HL-60 (cell line): ENCODE results near the gene SHF.

Experiments used
- DNase-seq, 2 experiments: peaks; one replicate each; pipeline ENCODE4 v3.0.0-alpha.2; 2010 to 2020; ENCODE audit warnings: low read depth in 1 of 2, low spot score in 1 of 2
- H3K27ac ChIP-seq: fragments of 250-450 bp; sonication (Bioruptor Pico); replicated peaks from 2 replicates; pipeline ENCODE4 v1.5.1; 2020; ENCODE audit warnings: mild to moderate bottlenecking, moderate library complexity
- H3K27me3 ChIP-seq: fragments of 250-450 bp; sonication (Bioruptor Pico); 2 replicates; pipeline ENCODE4 v1.5.1; 2021; ENCODE audit warnings: mild to moderate bottlenecking, moderate library complexity; ENCODE audit not compliant: insufficient read depth, poor library complexity, severe bottlenecking
- H3K4me3 ChIP-seq: replicated peaks from 2 replicates; pipeline ENCODE4 v1.5.1; 2011; ENCODE audit warnings: mild to moderate bottlenecking, control low read depth, low read length; ENCODE audit not compliant: insufficient read depth
- CTCF ChIP-seq: IDR thresholded peaks from one replicate; pipeline ENCODE4 v1.5.1; 2011; ENCODE audit warnings: low read length, control low read depth, inconsistent platforms; ENCODE audit not compliant: insufficient read depth
- GABPA ChIP-seq: IDR thresholded peaks from 2 replicates; pipeline ENCODE4 v1.6.1; 2012; ENCODE audit warnings: low read depth
- POLR2AphosphoS5 ChIP-seq: IDR thresholded peaks from 2 replicates; pipeline ENCODE4 v1.6.1; 2012; ENCODE audit warnings: low read depth
- REST ChIP-seq: IDR thresholded peaks from 2 replicates; pipeline ENCODE4 v1.6.1; 2012; ENCODE audit warnings: low read depth; ENCODE audit not compliant: insufficient replicate concordance
- SPI1 ChIP-seq: IDR thresholded peaks from 2 replicates; pipeline ENCODE4 v1.6.1; 2012; ENCODE audit warnings: low read depth, mild to moderate bottlenecking, borderline replicate concordance

Gene SHF

GRCh38 chr15:45155739-45156138 is 32.0 kb downstream of the SHF start:
- H3K27ac ChIP-seq, result no peak overlapping the region
- no peak for DNase-seq
- TF ChIP-seq SPI1 (no peak), POLR2AphosphoS5 (no peak), GABPA (no peak), REST (no peak), CTCF (no peak)
- H3K4me3 ChIP-seq, result no peak overlapping the region
- no peaks in the 10 kb centered on the region for H3K27me3 ChIP-seq

GRCh38 chr15:45151998-45152828 is 35.6 kb downstream of the SHF start:
- no peak overlapping the region for H3K4me3 ChIP-seq
- TF ChIP-seq GABPA (no peak), CTCF (no peak), REST (no peak), POLR2AphosphoS5 (no peak), SPI1 (no peak)
- no peak for DNase-seq
- no peaks in the 10 kb centered on the region for H3K27me3 ChIP-seq
- H3K27ac ChIP-seq, result no peak overlapping the region

- Histone ChIP-seq H3K27me3 (no peaks in the 10 kb centered on the region), H3K27ac (no peak overlapping the region), H3K4me3 (no peak overlapping the region)
- no peak for DNase-seq
- TF ChIP-seq POLR2AphosphoS5 (no peak), GABPA (no peak), REST (no peak), SPI1 (no peak), CTCF (no peak)
These were observed 36.8 kb downstream of the SHF start for GRCh38 chr15:45150997-45151396.
